Measurements from ENCODE around the gene TOPAZ1.
A peak's percentile ranks its signal among the peaks of the same experiment; 100 is the strongest.

GRCh38 chr3:44337248-44337785 lies 95.6 kb downstream of the TOPAZ1 start:
- peak; percentile 20 for TF ChIP-seq CTCF (IDR thresholded peaks at IDR 0.05; ENCODE audit: poor library complexity)
- TF ChIP-seq EZH2 (IDR thresholded peaks at IDR 0.05; ENCODE audit: borderline replicate concordance) = no peak
- TF ChIP-seq EZH2phosphoT487 (IDR thresholded peaks at IDR 0.05; ENCODE audit: low read depth, severe bottlenecking, unreplicated experiment) = no peak

All from hepatocyte (in vitro differentiated cells).